CD4-positive, alpha-beta T cell (primary cell): ENCODE data around the gene NLRP7. TPM values are rescaled to one million over a fixed set of nuclear protein-coding genes. Genes with fewer than 3 reads are reported as not detected.
"Not testable (repeated sequence)": the region's sequence is repeated elsewhere in the genome, so short reads cannot be mapped to it uniquely, and the experiment has no call there.

Source experiments
- ATAC-seq: fragments of 200-7000 bp; cut with Tn5 transposase; one replicate; pipeline ENCODE4 v1.10.0; 2022; ENCODE audit warnings: mild to moderate bottlenecking; ENCODE audit not compliant: poor library complexity
- CTCF ChIA-PET: fragments of 350-600 bp; sonication (Branson Sonifier 250); formaldehyde crosslinking; loops from one replicate; lab custom pipeline; 2021; ENCODE audit warnings: antibody characterized with exemption, inconsistent platforms; lab: Charles Lee
- POLR2A ChIA-PET: fragments of 350-600 bp; sonication (Branson Sonifier 250); formaldehyde crosslinking; loops from one replicate; lab custom pipeline; 2021; ENCODE audit warnings: antibody characterized with exemption, inconsistent platforms; lab: Charles Lee
- DNase-seq, 14 experiments: peaks; one replicate each; pipeline ENCODE4 v3.0.0-alpha.2; 2013 to 2020; ENCODE audit warnings: mixed read lengths in 2 of 14
- H3K27ac ChIP-seq, 2 donors: one replicate each; pipeline versions ENCODE4 v1.5.1 to v1.7.0; 2013; ENCODE audit warnings: low read length in 2 of 2, low read depth in 1 of 2, mild to moderate bottlenecking in 1 of 2
- H3K27me3 ChIP-seq, 2 experiments: 1 replicate in 1 of 2; 2 replicates in 1 of 2; pipeline versions ENCODE4 v1.6.1 to v1.7.0; 2013; ENCODE audit warnings: low read length in 2 of 2, control low read depth in 1 of 2, mild to moderate bottlenecking in 1 of 2, moderate library complexity in 1 of 2; ENCODE audit not compliant: insufficient read depth in 2 of 2, control insufficient read depth in 1 of 2
- H3K36me3 ChIP-seq: one replicate; pipeline ENCODE4 v1.6.1; 2013; ENCODE audit warnings: low read length, control low read depth; ENCODE audit not compliant: insufficient read depth
- H3K4me1 ChIP-seq: one replicate; pipeline ENCODE4 v1.6.1; 2013; ENCODE audit warnings: low read length, control low read depth; ENCODE audit not compliant: insufficient read depth
- H3K4me3 ChIP-seq: one replicate; pipeline ENCODE4 v1.5.1; 2013; ENCODE audit warnings: mild to moderate bottlenecking, low read length, moderate library complexity
- H3K9me3 ChIP-seq, 2 experiments: 1 replicate in 1 of 2; 2 replicates in 1 of 2; pipeline versions ENCODE4 v1.6.1 to v1.7.0; 2013; ENCODE audit warnings: low read length in 2 of 2, mild to moderate bottlenecking in 2 of 2, control low read depth in 1 of 2, moderate library complexity in 1 of 2; ENCODE audit not compliant: control insufficient read depth in 1 of 2, insufficient read depth in 1 of 2
- H3K27ac Mint-ChIP-seq: one replicate; pipeline ENCODE4 v1.8.0; 2020; ENCODE audit warnings: mixed read lengths
- H3K27me3 Mint-ChIP-seq: one replicate; pipeline ENCODE4 v1.8.0; 2021; ENCODE audit warnings: mixed read lengths
- H3K36me3 Mint-ChIP-seq: one replicate; pipeline ENCODE4 v1.8.0; 2021; ENCODE audit warnings: low read depth, mixed read lengths
- H3K4me1 Mint-ChIP-seq: one replicate; pipeline ENCODE4 v1.8.0; 2021; ENCODE audit warnings: low read depth, mixed read lengths
- H3K4me3 Mint-ChIP-seq: one replicate; pipeline ENCODE4 v1.8.0; 2020; ENCODE audit warnings: mild to moderate bottlenecking, mixed read lengths
- H3K9me3 Mint-ChIP-seq: one replicate; pipeline ENCODE4 v1.8.0; 2020; ENCODE audit warnings: mixed read lengths
- intact Hi-C, 2 experiments: fragments of 100-400 bp; cut with DNase I in 1 of 2; cut with micrococcal nuclease in 1 of 2; formaldehyde crosslinking; loops; one replicate each; pipeline versions ENCODE4 v1.15.1 to v1.9.0; 2023 to 2025; cut with DNase I, micrococcal nuclease
- total RNA-seq, 174 experiments: library from RNA in 2 of 174; stranded (reverse) in 2 of 174; gene quantifications; one replicate each; pipeline ENCODE4 v1.2.3 and lab custom pipeline; 2021 to 2026
- TF ChIP-seq, protein P1 (sequence below): fragments of 200-600 bp; IDR thresholded peaks from one replicate; pipeline ENCODE4 v1.8.0; 2022; ENCODE audit warnings: antibody characterized with exemption, mild to moderate bottlenecking

NLRP7 gene
- total RNA-seq, 2 experiments from 2014 or later: not detected

DNA sequence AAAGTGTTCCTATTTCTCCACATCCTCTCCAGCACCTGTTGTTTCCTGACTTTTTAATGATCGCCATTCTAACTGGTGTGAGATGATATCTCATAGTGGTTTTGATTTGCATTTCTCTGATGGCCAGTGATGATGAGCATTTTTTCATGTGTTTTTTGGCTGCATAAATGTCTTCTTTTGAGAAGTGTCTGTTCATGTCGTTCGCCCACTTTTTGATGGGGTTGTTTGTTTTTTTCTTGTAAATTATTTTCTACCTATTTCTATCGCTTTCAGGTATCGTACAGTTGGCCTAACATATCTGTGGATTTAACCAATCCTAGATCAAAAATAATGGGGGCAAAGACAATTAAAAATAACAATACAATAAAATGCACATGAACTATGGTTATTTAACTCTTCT lies 24.1 kb upstream of the NLRP7 start:
- H3K27ac Mint-ChIP-seq, intact Hi-C loops, H3K27me3 Mint-ChIP-seq, CTCF ChIA-PET, H3K4me3 ChIP-seq, H3K9me3 Mint-ChIP-seq, H3K36me3 ChIP-seq, ATAC-seq, H3K4me1 Mint-ChIP-seq, H3K36me3 Mint-ChIP-seq, H3K4me3 Mint-ChIP-seq, H3K27me3 ChIP-seq, H3K27ac ChIP-seq, POLR2A ChIA-PET, DNase-seq: not testable (repeated sequence)
- peaks cover 0 to 31% of the 10 kb centered on the region in 2 experiments for H3K9me3 ChIP-seq
- H3K4me1 ChIP-seq: peaks cover 12% of the 10 kb centered on the region

GRCh38 chr19:54969647-54970046 lies 22.3 kb upstream of the NLRP7 start:
- no peaks in the 10 kb centered on the region for H3K9me3 Mint-ChIP-seq
- H3K4me1 ChIP-seq: peaks cover 12% of the 10 kb centered on the region
- peaks cover 8% of the 10 kb centered on the region for H3K4me1 Mint-ChIP-seq
- TF ChIP-seq, protein P1, sequence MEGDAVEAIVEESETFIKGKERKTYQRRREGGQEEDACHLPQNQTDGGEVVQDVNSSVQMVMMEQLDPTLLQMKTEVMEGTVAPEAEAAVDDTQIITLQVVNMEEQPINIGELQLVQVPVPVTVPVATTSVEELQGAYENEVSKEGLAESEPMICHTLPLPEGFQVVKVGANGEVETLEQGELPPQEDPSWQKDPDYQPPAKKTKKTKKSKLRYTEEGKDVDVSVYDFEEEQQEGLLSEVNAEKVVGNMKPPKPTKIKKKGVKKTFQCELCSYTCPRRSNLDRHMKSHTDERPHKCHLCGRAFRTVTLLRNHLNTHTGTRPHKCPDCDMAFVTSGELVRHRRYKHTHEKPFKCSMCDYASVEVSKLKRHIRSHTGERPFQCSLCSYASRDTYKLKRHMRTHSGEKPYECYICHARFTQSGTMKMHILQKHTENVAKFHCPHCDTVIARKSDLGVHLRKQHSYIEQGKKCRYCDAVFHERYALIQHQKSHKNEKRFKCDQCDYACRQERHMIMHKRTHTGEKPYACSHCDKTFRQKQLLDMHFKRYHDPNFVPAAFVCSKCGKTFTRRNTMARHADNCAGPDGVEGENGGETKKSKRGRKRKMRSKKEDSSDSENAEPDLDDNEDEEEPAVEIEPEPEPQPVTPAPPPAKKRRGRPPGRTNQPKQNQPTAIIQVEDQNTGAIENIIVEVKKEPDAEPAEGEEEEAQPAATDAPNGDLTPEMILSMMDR: no peak
- peaks cover 0 to 2% of the 10 kb centered on the region in 2 experiments for H3K27me3 ChIP-seq
- POLR2A ChIA-PET: no interaction called here
- intact Hi-C loops: no loop called here
- DNase-seq: no peak
- no peak for ATAC-seq
- H3K4me3 ChIP-seq: no peak overlapping the region
- peaks cover 0 to 31% of the 10 kb centered on the region in 2 experiments for H3K9me3 ChIP-seq
- CTCF ChIA-PET: no interaction called here
- no peaks in the 10 kb centered on the region for H3K36me3 ChIP-seq
- no peak overlapping the region for H3K27ac Mint-ChIP-seq
- peaks cover 5% of the 10 kb centered on the region for H3K36me3 Mint-ChIP-seq
- H3K27ac ChIP-seq: no peak overlapping the region
- H3K27me3 Mint-ChIP-seq: peaks cover 3% of the 10 kb centered on the region
- no peak overlapping the region for H3K4me3 Mint-ChIP-seq

DNA sequence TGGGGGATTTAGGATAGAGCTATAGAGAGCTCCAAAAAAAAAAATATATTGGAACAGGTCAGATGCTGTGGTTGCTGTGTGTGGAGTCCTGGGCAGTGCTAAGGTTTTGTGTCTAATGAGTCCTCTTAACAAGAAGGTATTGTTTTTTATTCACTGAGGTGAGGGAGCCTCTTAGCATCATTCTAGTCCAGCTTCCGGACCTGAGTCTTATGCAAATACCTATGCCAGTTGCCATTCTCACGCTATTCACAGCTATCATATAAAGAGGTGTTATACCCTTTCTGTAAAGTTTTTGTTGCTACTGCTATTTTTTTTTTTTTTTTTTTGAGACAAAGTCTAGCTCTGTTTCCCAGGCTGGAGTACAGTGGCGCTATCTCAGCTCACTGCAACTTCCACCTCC lies 20.3 kb upstream of the NLRP7 start:
- H3K27ac ChIP-seq: no peak overlapping the region
- ChIA-PET POLR2A (no interaction called here), CTCF (no interaction called here)
- peaks cover 3% of the 10 kb centered on the region for H3K27me3 Mint-ChIP-seq
- DNase-seq: no peak
- H3K9me3 Mint-ChIP-seq: no peaks in the 10 kb centered on the region
- H3K4me3 Mint-ChIP-seq: no peak overlapping the region
- no peak for ATAC-seq
- intact Hi-C loops: no loop called here
- no peaks in the 10 kb centered on the region for H3K4me1 Mint-ChIP-seq
- peaks cover 6% of the 10 kb centered on the region for H3K4me1 ChIP-seq
- TF ChIP-seq, protein P1: no peak
- H3K36me3 ChIP-seq: no peaks in the 10 kb centered on the region
- no peak overlapping the region for H3K4me3 ChIP-seq
- H3K36me3 Mint-ChIP-seq: peaks cover 5% of the 10 kb centered on the region
- no peak overlapping the region for H3K27ac Mint-ChIP-seq
- H3K9me3 ChIP-seq: peaks cover 0 to 31% of the 10 kb centered on the region in 2 experiments
- no peaks in the 10 kb centered on the region for H3K27me3 ChIP-seq

DNA sequence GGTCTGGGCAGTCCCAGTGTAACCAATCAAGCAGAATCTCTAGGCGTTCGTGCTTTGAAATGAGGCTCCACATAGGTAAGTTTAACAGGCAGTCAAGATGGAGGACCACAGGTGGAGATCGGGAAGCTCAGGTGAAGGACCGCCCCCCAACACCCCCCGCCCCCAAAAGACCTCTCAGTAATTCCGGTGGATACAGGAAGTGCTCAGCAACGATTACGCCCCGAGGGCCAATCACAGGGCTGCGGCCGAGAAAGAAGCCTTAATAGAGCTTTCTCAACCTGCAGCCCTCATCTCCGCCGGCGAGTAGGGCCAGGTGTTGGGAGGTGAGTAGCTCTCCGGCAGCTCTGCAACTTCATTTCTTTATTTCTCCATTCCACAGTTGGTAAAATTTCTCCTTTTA lies 17.7 kb upstream of the NLRP7 start:
- intact Hi-C loops, H3K4me1 Mint-ChIP-seq, CTCF ChIA-PET, H3K4me1 ChIP-seq, H3K27ac ChIP-seq, POLR2A ChIA-PET, H3K36me3 ChIP-seq, H3K4me3 Mint-ChIP-seq, H3K4me3 ChIP-seq, H3K27me3 ChIP-seq, H3K27ac Mint-ChIP-seq, H3K36me3 Mint-ChIP-seq, H3K9me3 Mint-ChIP-seq, H3K27me3 Mint-ChIP-seq: not testable (repeated sequence)
- ATAC-seq: peak; percentile 54
- peaks cover 0 to 15% of the 10 kb centered on the region in 2 experiments for H3K9me3 ChIP-seq
- peak in 1 of 14 experiments; percentile 2 for DNase-seq
